H1 (cell line): Measurements from ENCODE around the gene TTC34.

ENCODE experiments used
- BACH1 ChIP-seq: IDR thresholded peaks from 2 replicates; pipeline ENCODE4 v1.6.1; 2012; ENCODE audit warnings: low read length, improper control_type of control experiment
- BRCA1 ChIP-seq: IDR thresholded peaks from 2 replicates; pipeline ENCODE4 v1.6.1; 2012; ENCODE audit warnings: low read depth, low read length, improper control_type of control experiment
- EP300 ChIP-seq, 2 experiments: IDR thresholded peaks; 1 replicate in 1 of 2; 2 replicates in 1 of 2; pipeline ENCODE4 v1.6.1; 2011 to 2012; ENCODE audit warnings: low read depth in 2 of 2, low read length in 2 of 2, mild to moderate bottlenecking in 2 of 2, borderline replicate concordance in 1 of 2, inconsistent platforms in 1 of 2, moderate library complexity in 1 of 2
- EZH2 ChIP-seq: fragments of 200-600 bp; sonication (generic); IDR thresholded peaks from 2 replicates; pipeline ENCODE4 v1.7.1; 2012; ENCODE audit warnings: low read depth, mild to moderate bottlenecking, moderate library complexity, low read length, inconsistent platforms; ENCODE audit not compliant: severe bottlenecking
- JUN ChIP-seq: IDR thresholded peaks from 2 replicates; pipeline ENCODE4 v1.6.1; 2011; ENCODE audit warnings: low read depth, mild to moderate bottlenecking, improper control_type of control experiment, low read length
- POLR2A ChIP-seq, 2 experiments: IDR thresholded peaks; 1 replicate in 1 of 2; 2 replicates in 1 of 2; pipeline ENCODE4 v1.6.1; 2011; ENCODE audit warnings: low read depth in 2 of 2, low read length in 2 of 2, mild to moderate bottlenecking in 2 of 2; ENCODE audit errors: control extremely low read depth in 1 of 2
- RAD21 ChIP-seq, 2 experiments: IDR thresholded peaks in 1 of 2; conservative IDR thresholded peaks in 1 of 2; 2 replicates each; pipeline ENCODE4 v1.6.1; 2011; ENCODE audit warnings: low read depth in 2 of 2, low read length in 2 of 2, improper control_type of control experiment in 1 of 2, inconsistent platforms in 1 of 2, mild to moderate bottlenecking in 1 of 2, moderate library complexity in 1 of 2
- SUZ12 ChIP-seq: fragments of 200-600 bp; sonication (generic); IDR thresholded peaks from 2 replicates; pipeline ENCODE4 v1.6.1; 2012; ENCODE audit warnings: mild to moderate bottlenecking, inconsistent platforms, low read length, moderate library complexity, mixed read lengths
- TF ChIP-seq, protein P1 (sequence below), 3 experiments: IDR thresholded peaks; 1 replicate in 2 of 3; 2 replicates in 1 of 3; pipeline versions ENCODE4 v1.5.1 to v1.6.1; 2011; ENCODE audit warnings: low read length in 3 of 3, mild to moderate bottlenecking in 3 of 3, inconsistent platforms in 2 of 3, low read depth in 1 of 3, moderate library complexity in 1 of 3; ENCODE audit not compliant: insufficient read depth in 1 of 3; ENCODE audit errors: control extremely low read depth in 1 of 3
- TF ChIP-seq, protein P2 (sequence below): IDR thresholded peaks from 2 replicates; pipeline ENCODE4 v1.6.1; 2011; ENCODE audit warnings: low read depth, mild to moderate bottlenecking, low read length; ENCODE audit not compliant: insufficient read depth

DNA sequence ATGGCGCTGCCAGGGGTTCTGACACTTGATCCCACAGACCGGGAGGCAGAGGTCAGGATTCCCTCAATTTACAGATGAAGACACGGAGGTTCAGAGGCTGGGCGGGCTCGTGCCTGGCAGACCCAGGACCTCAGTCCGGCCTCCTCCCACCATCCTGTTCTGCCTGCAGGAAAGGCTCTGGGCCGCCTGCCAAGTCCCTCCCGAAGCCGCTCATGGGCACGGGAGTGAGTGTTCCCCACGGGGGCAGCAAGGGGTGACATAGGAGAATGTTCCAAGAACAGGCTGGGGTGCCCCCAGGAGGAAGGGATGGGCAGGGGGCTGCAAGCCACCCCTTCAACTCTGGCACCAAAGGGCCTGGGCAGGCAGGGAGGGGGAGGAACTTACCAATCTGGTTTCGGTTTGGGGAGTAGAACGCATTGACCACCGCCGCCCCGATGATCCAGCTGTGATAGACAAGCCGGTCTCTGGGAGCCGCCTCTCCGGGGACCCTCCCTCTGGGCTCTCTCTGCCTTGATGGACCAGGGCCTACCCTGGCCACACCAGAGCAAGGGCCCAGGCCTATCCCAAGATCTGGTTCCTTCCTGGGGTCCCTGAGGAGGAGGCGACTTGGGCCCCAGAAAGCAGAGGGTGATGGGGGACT lies 207.4 kb downstream of the TTC34 start:
- TF ChIP-seq, protein P1, sequence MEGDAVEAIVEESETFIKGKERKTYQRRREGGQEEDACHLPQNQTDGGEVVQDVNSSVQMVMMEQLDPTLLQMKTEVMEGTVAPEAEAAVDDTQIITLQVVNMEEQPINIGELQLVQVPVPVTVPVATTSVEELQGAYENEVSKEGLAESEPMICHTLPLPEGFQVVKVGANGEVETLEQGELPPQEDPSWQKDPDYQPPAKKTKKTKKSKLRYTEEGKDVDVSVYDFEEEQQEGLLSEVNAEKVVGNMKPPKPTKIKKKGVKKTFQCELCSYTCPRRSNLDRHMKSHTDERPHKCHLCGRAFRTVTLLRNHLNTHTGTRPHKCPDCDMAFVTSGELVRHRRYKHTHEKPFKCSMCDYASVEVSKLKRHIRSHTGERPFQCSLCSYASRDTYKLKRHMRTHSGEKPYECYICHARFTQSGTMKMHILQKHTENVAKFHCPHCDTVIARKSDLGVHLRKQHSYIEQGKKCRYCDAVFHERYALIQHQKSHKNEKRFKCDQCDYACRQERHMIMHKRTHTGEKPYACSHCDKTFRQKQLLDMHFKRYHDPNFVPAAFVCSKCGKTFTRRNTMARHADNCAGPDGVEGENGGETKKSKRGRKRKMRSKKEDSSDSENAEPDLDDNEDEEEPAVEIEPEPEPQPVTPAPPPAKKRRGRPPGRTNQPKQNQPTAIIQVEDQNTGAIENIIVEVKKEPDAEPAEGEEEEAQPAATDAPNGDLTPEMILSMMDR (IDR thresholded peaks at IDR 0.05; ENCODE audit: control extremely low read depth in 1 of 3, insufficient read depth in 1 of 3, low read depth in 1 of 3, low read length in 3 of 3) = no peak
- TF ChIP-seq JUN = no peak
- TF ChIP-seq EZH2 = no peak
- no peak for TF ChIP-seq BACH1
- TF ChIP-seq, protein P2, sequence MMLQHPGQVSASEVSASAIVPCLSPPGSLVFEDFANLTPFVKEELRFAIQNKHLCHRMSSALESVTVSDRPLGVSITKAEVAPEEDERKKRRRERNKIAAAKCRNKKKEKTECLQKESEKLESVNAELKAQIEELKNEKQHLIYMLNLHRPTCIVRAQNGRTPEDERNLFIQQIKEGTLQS = no peak
- no peak for TF ChIP-seq EP300 (IDR thresholded peaks at IDR 0.05; ENCODE audit: borderline replicate concordance in 1 of 2, low read depth in 2 of 2, low read length in 2 of 2)
- no peak for TF ChIP-seq RAD21 (IDR thresholded peaks at IDR 0.05 in 1 of 2, conservative IDR thresholded peaks at IDR 0.05 in 1 of 2; ENCODE audit: low read depth in 2 of 2, low read length in 2 of 2)
- no peak for TF ChIP-seq SUZ12
- no peak for TF ChIP-seq POLR2A (IDR thresholded peaks at IDR 0.05; ENCODE audit: control extremely low read depth in 1 of 2, low read depth in 2 of 2, low read length in 2 of 2)
- TF ChIP-seq BRCA1 = no peak
